Colonic mucosa (tissue), 4 donors: ENCODE measurements around the gene ERV3-1. TPM values are rescaled to one million over a fixed set of nuclear protein-coding genes. Genes with fewer than 3 reads are reported as not detected.

Experiments
- DNase-seq: peaks from one replicate; pipeline ENCODE4 v3.0.0-alpha.2; 2020
- H3K27ac ChIP-seq: fragments of 200-600 bp; one replicate; pipeline ENCODE4 v1.8.0; 2021
- H3K27me3 ChIP-seq: fragments of 200-600 bp; one replicate; pipeline ENCODE4 v1.8.0; 2021
- H3K36me3 ChIP-seq: fragments of 200-600 bp; one replicate; pipeline ENCODE4 v1.8.0; 2021
- H3K4me1 ChIP-seq: fragments of 200-600 bp; one replicate; pipeline ENCODE4 v1.8.0; 2021; ENCODE audit warnings: mild to moderate bottlenecking
- H3K4me3 ChIP-seq: fragments of 200-600 bp; one replicate; pipeline ENCODE4 v1.8.0; 2021
- H3K9ac ChIP-seq, 2 donors: one replicate each; pipeline ENCODE4 v1.7.0; 2013; ENCODE audit warnings: control low read depth in 2 of 2, low read depth in 2 of 2, low read length in 2 of 2
- H3K9me3 ChIP-seq: fragments of 200-600 bp; one replicate; pipeline ENCODE4 v1.8.0; 2021
- CTCF ChIP-seq: fragments of 200-600 bp; IDR thresholded peaks from one replicate; pipeline ENCODE4 v1.8.0; 2022; ENCODE audit warnings: antibody characterized with exemption, mild to moderate bottlenecking
- intact Hi-C: fragments of 100-400 bp; cut with DNase I; formaldehyde crosslinking; loops from one replicate; pipeline ENCODE4 v1.14.1; 2022
- total RNA-seq, 2 donors: library from RNA; stranded (reverse); fragmentation: NEBNext Ultra II Directional in 1 of 2; extraction: Animal tissue kit (Norgen Biotek cat#: 25700) in 1 of 2; gene quantifications; one replicate each; pipeline ENCODE4 v1.2.1, GENCODE V29; 2021
- donor health status: healthy.
- donor health status: DM: no; HTN: no; CAD: no.
- donor health status: DM: no; HTN: no; CAD: no.

The ERV3-1 gene
- total RNA-seq, 2 donors from 2014 or later, result 5.5 to 7.7 TPM

GRCh38 chr7:64997927-64998391, 8.5 kb downstream of the ERV3-1 start:
- H3K4me1 ChIP-seq, result no peaks in the 10 kb centered on the region

GRCh38 chr7:64997164-64997908, 9.2 kb downstream of the ERV3-1 start:
- H3K27me3 ChIP-seq, result no peaks in the 10 kb centered on the region
- H3K9ac ChIP-seq, result no peak overlapping the region
- H3K36me3 ChIP-seq, result no peaks in the 10 kb centered on the region
- no peak for DNase-seq
- no peaks in the 10 kb centered on the region for H3K9me3 ChIP-seq
- TF ChIP-seq CTCF, result no peak
- intact Hi-C loops, result no loop called here
- no peaks in the 10 kb centered on the region for H3K4me1 ChIP-seq
- H3K4me3 ChIP-seq, result no peak overlapping the region
- H3K27ac ChIP-seq, result no peak overlapping the region

More at GRCh38 chr7:64997927-64998391, 8.5 kb downstream of the ERV3-1 start:
- TF ChIP-seq CTCF, result no peak
- no peak overlapping the region for H3K4me3 ChIP-seq
- no peak overlapping the region for H3K27ac ChIP-seq
- H3K9me3 ChIP-seq, result no peaks in the 10 kb centered on the region
- no peaks in the 10 kb centered on the region for H3K36me3 ChIP-seq
- no peaks in the 10 kb centered on the region for H3K27me3 ChIP-seq
- intact Hi-C loops, result no loop called here
- no peak overlapping the region for H3K9ac ChIP-seq
- no peak for DNase-seq

- no peak overlapping the region for H3K4me3 ChIP-seq
- intact Hi-C loops, result no loop called here
- DNase-seq, result no peak
- H3K4me1 ChIP-seq, result no peaks in the 10 kb centered on the region
- H3K9ac ChIP-seq, result no peak overlapping the region
- H3K36me3 ChIP-seq, result no peaks in the 10 kb centered on the region
- no peaks in the 10 kb centered on the region for H3K27me3 ChIP-seq
- H3K9me3 ChIP-seq, result no peaks in the 10 kb centered on the region
- H3K27ac ChIP-seq, result no peak overlapping the region
- no peak for TF ChIP-seq CTCF
Observed at GRCh38 chr7:64996305-64996704, 10.2 kb downstream of the ERV3-1 start.

- Histone ChIP-seq H3K4me3 (no peak overlapping the region), H3K9me3 (no peaks in the 10 kb centered on the region), H3K4me1 (no peaks in the 10 kb centered on the region), H3K27me3 (no peaks in the 10 kb centered on the region), H3K9ac (no peak overlapping the region), H3K36me3 (no peaks in the 10 kb centered on the region), H3K27ac (no peak overlapping the region)
- no peak for TF ChIP-seq CTCF
- no peak for DNase-seq
- intact Hi-C loops, result no loop called here
Observed at GRCh38 chr7:64993901-64994300, 12.6 kb downstream of the ERV3-1 start.

- no peaks in the 10 kb centered on the region for H3K27me3 ChIP-seq
- H3K27ac ChIP-seq, result no peak overlapping the region
- no peaks in the 10 kb centered on the region for H3K9me3 ChIP-seq
- intact Hi-C loops, result no loop called here
- H3K9ac ChIP-seq, result no peak overlapping the region
- no peak for TF ChIP-seq CTCF
- no peak overlapping the region for H3K4me3 ChIP-seq
- H3K36me3 ChIP-seq, result no peaks in the 10 kb centered on the region
- DNase-seq, result no peak
- H3K4me1 ChIP-seq, result no peaks in the 10 kb centered on the region
Observed at GRCh38 chr7:64992971-64993370, 13.5 kb downstream of the ERV3-1 start.
